GM19438 (cell line): ENCODE data around the gene POC1B.

Experiments
- ATAC-seq: cut with Tn5 transposase; IDR thresholded peaks from one replicate; pipeline ENCODE4 v1.9.1; 2021; ENCODE audit warnings: low read depth; ENCODE audit not compliant: unreplicated experiment

The POC1B gene

DNA sequence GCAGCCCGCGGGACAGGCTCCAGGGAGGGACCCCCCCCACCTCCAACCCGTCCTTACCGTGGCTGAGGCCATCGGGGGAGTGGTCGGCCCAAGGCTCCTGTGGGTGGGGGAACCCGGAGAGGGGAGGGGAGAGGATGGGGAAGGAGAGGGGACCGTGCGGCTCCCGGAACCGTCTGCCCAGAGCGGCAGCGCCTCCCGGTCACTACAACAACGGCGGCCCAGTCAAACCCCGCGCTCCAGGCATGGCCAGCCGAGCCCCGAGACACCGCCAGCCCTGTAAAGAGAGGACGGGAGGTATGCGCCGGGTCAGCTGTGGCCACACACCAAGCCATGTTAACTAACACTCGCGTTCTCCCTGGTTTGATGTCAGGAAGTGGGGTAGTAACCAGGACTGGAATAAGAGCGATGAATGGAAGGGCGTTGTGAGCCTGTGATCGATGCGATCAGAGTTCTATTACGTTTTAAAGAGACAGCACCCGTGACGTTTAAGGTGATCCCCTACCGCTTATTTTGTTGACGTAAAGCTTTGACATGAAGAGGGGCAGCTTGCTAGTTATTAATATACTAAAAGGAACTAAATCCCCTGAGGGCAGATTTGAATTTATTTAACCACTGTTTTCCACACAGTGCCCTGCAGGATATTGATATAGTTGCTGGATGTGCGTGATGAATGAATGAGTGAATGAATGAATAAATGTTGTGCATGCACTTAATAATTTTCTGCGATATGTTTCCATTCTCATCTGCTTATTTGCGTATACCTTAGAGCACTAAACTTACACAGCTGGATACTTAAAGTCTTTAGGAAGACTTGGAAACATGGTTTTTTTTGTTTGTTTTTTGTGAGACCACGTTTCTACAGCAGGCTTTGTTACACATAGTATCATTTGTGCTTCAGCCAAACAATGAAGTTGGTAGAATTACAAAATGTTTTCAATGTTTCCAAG, at the start of gene POC1B:
POC1B (minus strand) TSS at position 224 of the 947 bp plus-strand sequence; CDS start at position 72, 152 bp downstream.
- peak; percentile 63 for ATAC-seq

DNA sequence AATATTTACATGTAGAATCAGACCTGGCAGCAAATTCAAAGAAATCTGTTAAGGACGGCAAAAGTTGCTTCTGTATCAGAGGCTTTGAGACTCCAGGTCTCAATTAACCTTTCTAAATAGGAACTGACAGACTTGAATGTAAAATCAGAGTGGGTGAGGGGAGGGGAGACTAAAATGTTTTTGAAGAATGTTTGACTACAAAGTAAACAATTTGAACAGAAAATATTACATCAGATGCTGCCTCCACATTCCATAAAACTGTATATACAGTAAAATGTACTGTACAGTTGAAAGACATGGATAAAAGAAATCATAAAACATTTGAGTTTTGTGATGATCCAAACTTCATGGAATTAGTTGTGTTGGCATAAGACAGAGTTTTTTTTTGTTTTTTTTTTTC, 49.5 kb upstream of the POC1B start:
- no peak for ATAC-seq

- no peak for ATAC-seq
Observed at GRCh38 chr12:89574736-89575208, 48.9 kb upstream of the POC1B start.

DNA sequence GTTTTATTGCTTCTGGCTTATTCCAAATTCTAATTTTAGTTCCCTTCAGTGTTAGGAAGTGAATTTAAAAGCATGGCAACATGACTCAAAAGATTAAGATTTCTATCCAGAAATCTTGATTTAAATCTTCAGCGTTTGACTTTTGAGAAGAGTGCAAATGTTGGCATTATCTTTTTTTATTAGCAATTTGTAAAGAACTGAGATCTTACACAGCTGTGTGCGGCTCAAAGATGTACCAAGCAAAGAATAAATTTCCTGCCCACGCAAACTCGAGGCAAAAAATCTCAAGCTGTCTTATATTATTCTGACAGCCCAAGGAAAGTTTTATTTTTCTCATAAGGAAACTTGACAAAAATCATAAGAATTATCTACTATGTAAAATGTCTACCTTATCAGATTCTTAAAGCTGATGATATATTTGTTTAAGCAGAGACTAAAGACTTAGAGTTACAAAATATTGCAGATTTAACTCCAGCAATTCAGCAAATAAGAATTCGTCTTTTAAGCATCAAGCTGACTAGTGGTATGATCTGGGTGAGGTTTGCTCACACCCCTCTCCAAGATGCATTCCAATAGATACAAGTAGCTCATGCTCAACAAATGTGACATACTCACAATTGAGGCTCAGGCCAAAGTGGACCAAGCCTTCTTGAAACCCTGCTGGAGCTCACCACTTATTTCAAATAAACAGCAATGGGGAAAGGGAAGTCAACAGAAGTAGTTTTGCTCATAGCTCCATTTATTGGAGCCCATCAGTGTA, 47.4 kb upstream of the POC1B start:
- ATAC-seq = no peak

DNA sequence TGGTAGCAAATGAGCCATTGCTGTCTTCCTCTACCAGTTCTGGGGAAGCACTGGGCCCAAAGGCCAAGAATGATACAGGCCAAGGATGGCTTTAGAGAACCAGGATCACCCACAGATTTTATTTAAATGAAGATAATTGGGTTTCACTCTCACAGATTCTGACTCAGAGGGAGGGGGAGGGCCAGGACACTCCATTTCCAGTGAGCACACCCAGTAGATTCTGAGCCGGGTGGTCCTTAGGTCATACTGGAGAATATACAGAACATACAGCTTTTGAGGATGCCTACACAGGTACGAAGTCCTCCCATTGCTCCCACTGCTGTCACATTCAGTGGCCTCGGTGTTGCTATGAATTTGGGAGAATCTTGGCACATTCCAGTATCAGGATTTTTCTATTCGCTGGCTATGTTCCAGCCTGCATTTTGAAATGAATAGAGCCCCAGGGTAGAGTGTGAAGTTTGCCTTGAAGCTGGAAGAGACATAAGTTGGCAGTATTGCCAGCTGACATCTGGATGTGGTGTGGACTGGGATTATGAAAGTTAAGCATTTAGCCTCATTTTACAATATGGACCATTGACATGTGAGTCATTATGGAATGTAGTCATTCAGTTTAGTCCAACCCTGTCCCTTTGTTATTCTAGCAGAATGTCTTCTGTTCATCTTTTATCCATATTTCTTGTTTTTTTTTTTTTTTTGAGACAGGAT, 45.8 kb upstream of the POC1B start:
- ATAC-seq = no peak

- no peak for ATAC-seq
Observed at GRCh38 chr12:89568484-89568883, 42.6 kb upstream of the POC1B start.

GRCh38 chr12:89567691-89568239, 41.9 kb upstream of the POC1B start:
- ATAC-seq = no peak

DNA sequence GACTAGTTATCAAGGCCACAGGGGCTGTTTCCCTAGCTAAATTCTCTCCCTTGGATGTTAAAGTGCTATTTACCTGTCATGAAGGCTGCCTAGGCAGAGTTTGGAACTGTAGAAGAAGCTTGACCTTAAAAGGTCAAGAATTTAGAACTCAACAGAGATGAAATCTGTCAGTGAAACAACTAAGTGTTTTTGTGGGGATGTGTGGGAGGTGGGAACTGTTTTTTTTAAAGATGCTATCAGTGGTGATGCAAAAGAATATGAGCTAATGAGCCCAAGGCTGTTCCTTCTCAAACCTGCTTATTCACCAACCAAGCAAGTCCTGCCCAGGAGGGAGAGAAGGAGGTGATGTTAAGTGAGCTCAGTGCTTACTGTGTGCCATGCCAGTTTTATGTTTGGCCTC, 40.8 kb upstream of the POC1B start:
- no peak for ATAC-seq

GRCh38 chr12:89565002-89565401, 39.2 kb upstream of the POC1B start:
- ATAC-seq = no peak

- no peak for ATAC-seq
Observed at GRCh38 chr12:89559753-89560152, 33.9 kb upstream of the POC1B start.

- ATAC-seq = no peak
Observed at GRCh38 chr12:89556976-89557375, 31.1 kb upstream of the POC1B start.

DNA sequence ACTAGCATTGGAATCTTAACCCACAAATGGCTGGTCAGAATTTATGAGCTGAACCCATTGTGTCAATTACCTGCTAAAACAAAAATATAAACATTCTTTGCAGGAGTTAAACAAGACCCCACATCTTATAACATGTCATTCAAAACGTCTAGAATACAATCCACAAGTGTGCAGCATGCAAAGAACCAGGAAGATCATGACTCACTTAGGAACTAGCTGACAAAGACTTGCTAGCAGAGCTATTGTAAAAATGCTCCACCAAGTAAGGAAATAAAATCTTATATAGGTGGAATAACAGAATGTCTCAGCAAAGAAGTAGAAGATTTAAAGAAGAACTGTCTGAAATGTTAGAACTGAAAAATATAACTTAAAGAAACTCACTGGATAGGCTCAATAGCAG, 26.5 kb upstream of the POC1B start:
- ATAC-seq = no peak

GRCh38 chr12:89551747-89552146, 25.9 kb upstream of the POC1B start:
- no peak for ATAC-seq

GRCh38 chr12:89547101-89547500, 21.3 kb upstream of the POC1B start:
- no peak for ATAC-seq

GRCh38 chr12:89546151-89546550, 20.3 kb upstream of the POC1B start:
- ATAC-seq = no peak

- peak; percentile 51 for ATAC-seq
Observed at GRCh38 chr12:89544681-89545184, 18.9 kb upstream of the POC1B start.

DNA sequence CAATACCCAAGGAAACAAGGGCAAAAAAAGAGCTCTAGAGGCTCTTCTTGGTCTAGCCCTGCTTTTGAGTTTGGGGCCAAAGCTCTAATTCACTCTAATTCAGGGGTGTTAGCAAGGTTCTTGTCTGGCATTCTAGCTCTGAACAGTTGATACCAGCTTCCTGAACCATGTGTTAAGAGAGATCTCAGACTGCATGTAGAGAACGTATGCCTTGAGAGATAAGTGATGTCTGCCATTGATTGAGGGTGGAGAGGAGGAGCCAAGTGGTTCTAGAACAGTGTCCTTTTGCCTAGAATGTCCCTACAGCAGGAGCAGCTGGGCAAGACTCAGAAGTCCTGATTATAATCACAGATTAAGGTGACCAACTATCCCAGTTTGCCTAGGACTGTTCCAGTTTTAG, 18.2 kb upstream of the POC1B start:
- ATAC-seq = no peak

- ATAC-seq = peak; percentile 61
Observed at GRCh38 chr12:89542912-89543592, 17.2 kb upstream of the POC1B start.

DNA sequence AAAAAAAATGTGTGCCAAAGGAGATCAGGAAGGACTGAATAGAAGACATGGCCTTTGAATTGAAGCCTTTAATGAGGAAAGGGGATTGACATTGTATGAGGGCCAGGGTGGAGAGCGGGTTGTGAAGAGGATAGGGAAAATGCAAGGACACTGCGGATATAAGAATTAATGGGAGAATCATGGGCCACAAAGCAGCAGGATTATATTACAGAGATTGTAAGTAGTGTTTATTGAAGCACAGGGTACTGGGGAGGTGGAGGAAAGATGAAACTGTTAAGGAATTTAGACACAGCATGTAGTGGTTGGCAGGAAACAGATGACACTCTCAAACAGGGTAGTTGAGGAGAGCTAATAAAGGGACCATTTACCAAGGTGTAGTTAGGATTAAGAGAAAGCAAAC, 16.4 kb upstream of the POC1B start:
- ATAC-seq = no peak

DNA sequence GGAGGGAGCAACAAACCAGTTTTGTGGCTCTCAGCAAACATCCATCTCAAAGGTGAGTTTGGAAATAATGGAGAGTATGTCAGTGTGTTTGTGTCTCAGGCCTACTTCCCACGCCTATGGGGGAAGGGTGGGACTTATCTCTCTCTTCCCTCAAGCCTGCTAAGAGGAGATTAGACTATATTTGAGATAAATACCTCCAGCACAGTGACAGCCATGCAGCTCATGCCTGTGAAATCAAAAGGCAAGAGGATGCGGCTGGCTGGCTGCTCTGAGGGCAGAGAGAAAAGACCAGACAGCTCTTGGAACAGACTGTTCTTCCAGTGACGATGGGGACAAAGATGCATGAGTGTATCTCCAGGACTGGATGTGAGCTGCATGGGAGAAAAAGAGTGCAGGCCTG, 14.7 kb upstream of the POC1B start:
- no peak for ATAC-seq
